ENCODE measurements around the gene DKC1.

GRCh38 chrX:154815274-154815818 is 52.7 kb downstream of the DKC1 start:
- no peak for TF ChIP-seq EZH2 (IDR thresholded peaks at IDR 0.05; ENCODE audit: borderline replicate concordance, low read length)
- no peak for TF ChIP-seq CTCF (IDR thresholded peaks at IDR 0.05; ENCODE audit: low read length)

Measured in OCI-LY1 (cell line).